Gastrocnemius medialis (tissue), 4 donors: ENCODE results near the gene MAP4K5. TPM values are rescaled to one million over a fixed set of nuclear protein-coding genes. Genes with fewer than 3 reads are reported as not detected.

ENCODE experiments used
- ATAC-seq, 2 donors: fragments of 150-250 bp; one replicate each; pipeline ENCODE4 v1.9.1; 2016
- DNase-seq, 2 donors: peaks; one replicate each; pipeline ENCODE4 v3.0.0-alpha.2; 2019
- H3K27ac ChIP-seq, 4 donors: fragments of 200-600 bp; sonication (generic); 1 replicate in 1 of 4; 2 replicates in 3 of 4; pipeline ENCODE4 v1.5.1; 2016 to 2018; ENCODE audit warnings: mild to moderate bottlenecking in 2 of 4, moderate library complexity in 1 of 4
- H3K27me3 ChIP-seq, 3 donors: fragments of 200-600 bp; sonication (generic) in 2 of 3; 1 replicate in 1 of 3; 2 replicates in 2 of 3; pipeline versions ENCODE4 v1.5.1 to v1.6.0; 2016 to 2019; ENCODE audit warnings: mild to moderate bottlenecking in 1 of 3, moderate library complexity in 1 of 3
- H3K36me3 ChIP-seq, 2 donors: fragments of 200-600 bp; sonication (generic) in 1 of 2; one replicate each; pipeline ENCODE4 v1.5.1; 2017 to 2018
- H3K4me1 ChIP-seq, 2 donors: fragments of 200-600 bp; sonication (generic) in 1 of 2; one replicate each; pipeline ENCODE4 v1.5.1; 2016 to 2017; ENCODE audit warnings: mild to moderate bottlenecking in 2 of 2
- H3K4me3 ChIP-seq, 4 donors: fragments of 200-600 bp; sonication (generic) in 3 of 4; 1 replicate in 1 of 4; 2 replicates in 3 of 4; pipeline ENCODE4 v1.5.1; 2016 to 2019; ENCODE audit warnings: mild to moderate bottlenecking in 2 of 4
- H3K9me3 ChIP-seq, 3 donors: fragments of 200-600 bp; sonication (generic) in 2 of 3; 1 replicate in 1 of 3; 2 replicates in 2 of 3; pipeline ENCODE4 v1.5.1; 2016 to 2019
- CTCF ChIP-seq, 5 experiments: fragments of 450-650 bp in 3 of 5; fragments of 200-600 bp in 2 of 5; sonication (generic) in 2 of 5; IDR thresholded peaks in 4 of 5; conservative IDR thresholded peaks in 1 of 5; 1 replicate in 4 of 5; 2 replicates in 1 of 5; pipeline ENCODE4 v1.5.1; 2016 to 2019; ENCODE audit warnings: antibody characterized with exemption in 5 of 5, mild to moderate bottlenecking in 3 of 5, moderate library complexity in 3 of 5
- POLR2A ChIP-seq, 2 donors: fragments of 450-650 bp; IDR thresholded peaks; one replicate each; pipeline ENCODE4 v1.6.1; 2017; ENCODE audit warnings: antibody characterized with exemption in 2 of 2, mild to moderate bottlenecking in 2 of 2, moderate library complexity in 2 of 2
- in situ Hi-C, 4 donors: fragments of 200-750 bp; cut with MboI; loops; one replicate each; pipeline versions ENCODE4 v1.15.0 to v1.8.0; 2017; ENCODE audit warnings: low sequenced_read_pairs in 4 of 4
- intact Hi-C: fragments of 100-400 bp; cut with DNase I; formaldehyde crosslinking; loops from one replicate; pipeline ENCODE4 v1.15.1; 2023; ENCODE audit warnings: low total_unique reads
- total RNA-seq, 4 donors: library from RNA; depleted of rRNA; stranded (reverse); fragments of >200 nt; gene quantifications; one replicate each; pipeline versions ENCODE4 v1.1.0 to v1.2.3, GENCODE V29; 2016

MAP4K5 gene
- total RNA-seq, 4 donors from 2014 or later = 35.3 to 63.9 (median 47.1) TPM

GRCh38 chr14:50410071-50410470 lies 122.3 kb downstream of the MAP4K5 start:
- ATAC-seq = no peak
- in situ Hi-C loops = no loop called here

DNA sequence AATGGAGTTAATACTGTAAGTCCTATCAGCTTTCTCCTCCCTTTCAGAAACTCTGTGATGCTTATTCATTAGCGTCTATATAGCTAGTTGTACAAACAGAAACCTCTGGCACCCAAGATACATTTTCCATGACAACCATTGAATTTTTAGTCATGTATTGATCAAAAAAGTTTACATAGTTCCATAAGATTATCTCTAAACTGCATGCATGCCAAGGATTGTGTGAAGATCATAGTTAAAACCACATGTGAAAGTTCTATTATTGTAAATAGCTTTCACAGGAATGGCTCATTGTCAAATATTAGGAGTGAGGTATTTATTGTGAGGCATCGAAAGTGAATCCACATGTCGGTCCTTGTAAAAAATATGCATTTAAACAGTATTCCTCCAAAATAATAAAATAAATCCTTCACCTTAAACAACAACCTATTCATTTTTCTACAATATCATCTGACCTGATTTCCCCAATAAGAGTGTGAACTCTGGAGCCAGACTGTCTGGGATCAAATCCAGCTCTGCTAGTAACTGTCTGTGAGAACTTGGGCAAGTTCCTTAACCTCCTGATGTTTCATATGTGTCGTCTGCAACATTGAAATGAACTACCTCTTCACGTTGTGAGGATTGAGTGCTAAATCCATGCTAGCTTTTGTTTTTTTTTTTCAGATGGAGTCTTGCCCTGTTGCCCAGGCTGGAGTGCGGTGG lies 125.1 kb downstream of the MAP4K5 start:
- DNase-seq (no peak), ATAC-seq (no peak)
- H3K4me3 ChIP-seq = no peak overlapping the region
- H3K4me1 ChIP-seq = peaks cover 0 to 4% of the 10 kb centered on the region in 2 donors
- no peak for TF ChIP-seq CTCF (IDR thresholded peaks at IDR 0.05 in 4 of 5, conservative IDR thresholded peaks at IDR 0.05 in 1 of 5)
- no peak for TF ChIP-seq POLR2A (IDR thresholded peaks at IDR 0.05)
- no peaks in the 10 kb centered on the region for H3K36me3 ChIP-seq
- H3K27ac ChIP-seq = no peak overlapping the region
- in situ Hi-C loops (no loop called here), intact Hi-C loops (no loop called here)
- H3K27me3 ChIP-seq = no peaks in the 10 kb centered on the region
- no peaks in the 10 kb centered on the region for H3K9me3 ChIP-seq

More at GRCh38 chr14:50410071-50410470, 122.3 kb downstream of the MAP4K5 start:
- Histone ChIP-seq H3K9me3 (no peaks in the 10 kb centered on the region), H3K4me1 (peaks cover 0 to 4% of the 10 kb centered on the region in 2 donors), H3K27ac (no peak overlapping the region), H3K4me3 (no peak overlapping the region), H3K27me3 (no peaks in the 10 kb centered on the region), H3K36me3 (no peaks in the 10 kb centered on the region)
- no peak for TF ChIP-seq CTCF (IDR thresholded peaks at IDR 0.05 in 4 of 5, conservative IDR thresholded peaks at IDR 0.05 in 1 of 5)
- TF ChIP-seq POLR2A (IDR thresholded peaks at IDR 0.05) = no peak
- intact Hi-C loops = no loop called here
- DNase-seq = no peak

DNA sequence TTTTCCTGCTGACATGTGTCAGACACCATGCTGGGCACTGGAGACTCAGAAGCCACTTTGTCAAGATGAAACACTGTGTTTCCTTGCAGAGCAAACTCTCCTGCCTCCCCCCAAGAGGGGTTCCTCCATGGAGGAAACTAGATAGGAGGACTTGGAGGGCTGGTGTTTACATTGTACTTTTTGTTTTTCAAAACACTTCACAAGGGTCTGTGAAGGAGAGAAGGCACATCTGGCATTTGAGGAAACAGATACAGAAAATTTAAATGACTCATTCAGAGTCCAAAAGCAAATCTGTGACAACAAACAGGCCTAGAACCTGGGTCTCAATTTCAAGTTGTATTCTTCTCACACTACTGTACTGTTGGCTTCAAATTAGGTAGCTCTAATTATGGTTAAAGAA lies 128.9 kb downstream of the MAP4K5 start:
- Histone ChIP-seq H3K9me3 (no peaks in the 10 kb centered on the region), H3K4me1 (peaks cover 0 to 17% of the 10 kb centered on the region in 2 donors), H3K27me3 (no peaks in the 10 kb centered on the region), H3K4me3 (no peak overlapping the region), H3K36me3 (no peaks in the 10 kb centered on the region), H3K27ac (no peak overlapping the region)
- intact Hi-C loops = no loop called here
- ATAC-seq (no peak), DNase-seq (no peak)
- TF ChIP-seq CTCF (IDR thresholded peaks at IDR 0.05 in 4 of 5, conservative IDR thresholded peaks at IDR 0.05 in 1 of 5) = no peak
- no peak for TF ChIP-seq POLR2A (IDR thresholded peaks at IDR 0.05)
- in situ Hi-C loops = loop anchor here in 1 of 4 donors (5.0 kb wide), 1 partner anchor 76 kb away; no protein-coding TSS in a partner anchor

DNA sequence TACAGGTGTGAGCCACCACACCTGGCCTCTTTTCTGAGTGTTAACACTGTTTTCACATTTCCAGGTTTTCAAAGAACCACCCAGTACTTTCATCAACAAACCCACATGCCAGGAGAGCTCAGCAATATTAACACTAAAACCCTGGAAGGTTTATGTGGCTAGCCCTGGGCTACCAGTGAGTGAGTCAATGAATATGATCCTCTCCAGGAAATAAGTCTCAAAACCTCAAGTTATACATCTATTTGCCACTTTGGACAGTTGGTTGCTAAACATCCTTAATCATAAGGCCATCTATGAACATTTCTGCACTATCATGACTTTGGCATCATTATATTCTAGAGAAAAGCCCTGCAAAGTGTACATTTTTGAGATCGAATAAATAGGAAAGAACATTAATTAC lies 129.4 kb downstream of the MAP4K5 start:
- ATAC-seq (no peak), DNase-seq (no peak)
- Histone ChIP-seq H3K27ac (no peak overlapping the region), H3K36me3 (no peaks in the 10 kb centered on the region), H3K9me3 (no peaks in the 10 kb centered on the region), H3K27me3 (no peaks in the 10 kb centered on the region), H3K4me3 (no peak overlapping the region), H3K4me1 (peaks cover 0 to 17% of the 10 kb centered on the region in 2 donors)
- in situ Hi-C loops (loop anchor here in 1 of 4 donors (5.0 kb wide), 1 partner anchor 76 kb away; no protein-coding TSS in a partner anchor), intact Hi-C loops (no loop called here)
- TF ChIP-seq CTCF (IDR thresholded peaks at IDR 0.05 in 4 of 5, conservative IDR thresholded peaks at IDR 0.05 in 1 of 5) (no peak), POLR2A (IDR thresholded peaks at IDR 0.05) (no peak)
